ENCODE measurements around the gene MKLN1. TPM values are rescaled to one million over a fixed set of nuclear protein-coding genes. Genes with fewer than 3 reads are reported as not detected.

The MKLN1 gene
- total RNA-seq, 1 experiment from 2014 or later, result 48.5 TPM

GRCh38 chr7:131321656-131322055, 6.0 kb upstream of the MKLN1 start:
- no peak overlapping the region for H3K4me3 ChIP-seq (replicated peaks in 1 of 2; ENCODE audit: low read depth in 1 of 2, low read length in 2 of 2)
- intact Hi-C loops (cut with micrococcal nuclease), result no loop called here
- no peaks in the 10 kb centered on the region for H4K20me1 ChIP-seq (ENCODE audit: insufficient read depth)
- no peaks in the 10 kb centered on the region for H3K36me3 ChIP-seq (ENCODE audit: control insufficient read depth in 1 of 2, insufficient read depth in 2 of 2, low read length in 2 of 2)
- H3K4me2 ChIP-seq (ENCODE audit: low read length), result no peak overlapping the region
- no peaks in the 10 kb centered on the region for H3K27me3 ChIP-seq (ENCODE audit: insufficient read depth, low read length)
- no peak overlapping the region for H2AFZ ChIP-seq (ENCODE audit: low read depth, low read length, poor library complexity, severe bottlenecking)
- H3K9me2 ChIP-seq (ENCODE audit: insufficient read depth), result no peaks in the 10 kb centered on the region
- RAD21 ChIA-PET (ENCODE audit: low non-redundant PET in 1 of 2, low total read pairs in 2 of 2, uncharacterized antibody in 2 of 2, unreplicated experiment in 2 of 2), result no interaction called here
- H3K9me3 ChIP-seq (ENCODE audit: control insufficient read depth in 1 of 2, insufficient read depth in 1 of 2, low read depth in 1 of 2, low read length in 2 of 2), result no peaks in the 10 kb centered on the region
- DNase-seq (ENCODE audit: low read depth, low spot score) (no peak), ATAC-seq (no peak)
- CTCF ChIA-PET, result interaction anchor here (1.0 kb wide), 1 partner anchor 19 kb away, joined by 3 read pairs; no protein-coding TSS in a partner anchor
- no peak overlapping the region for H3K27ac ChIP-seq (ENCODE audit: low read depth, low read length)
- H3K79me2 ChIP-seq (ENCODE audit: insufficient read depth, low read length), result no peaks in the 10 kb centered on the region
- H3K9ac ChIP-seq (ENCODE audit: low read length), result no peak overlapping the region
- peaks cover 12 to 15% of the 10 kb centered on the region in 2 experiments; a peak in 3 of 4 replicates for H3K4me1 ChIP-seq (ENCODE audit: control insufficient read depth in 1 of 2, insufficient read depth in 2 of 2, low read length in 2 of 2)
- POLR2A ChIA-PET, result no interaction called here
- no TSS peak for BruUV-seq (replicated peaks)
- TF ChIP-seq CEBPB (IDR thresholded peaks at IDR 0.05; ENCODE audit: low read depth) (no peak), EZH2 (IDR thresholded peaks at IDR 0.05) (no peak), YY1 (IDR thresholded peaks at IDR 0.05; ENCODE audit: extremely low read depth, insufficient replicate concordance, low read depth, low read length) (no peak), FOSL1 (IDR thresholded peaks at IDR 0.05; ENCODE audit: low read depth) (no peak), POLR2AphosphoS5 (IDR thresholded peaks at IDR 0.05; ENCODE audit: low read depth, low read length) (no peak)
- TF ChIP-seq, protein P1, sequence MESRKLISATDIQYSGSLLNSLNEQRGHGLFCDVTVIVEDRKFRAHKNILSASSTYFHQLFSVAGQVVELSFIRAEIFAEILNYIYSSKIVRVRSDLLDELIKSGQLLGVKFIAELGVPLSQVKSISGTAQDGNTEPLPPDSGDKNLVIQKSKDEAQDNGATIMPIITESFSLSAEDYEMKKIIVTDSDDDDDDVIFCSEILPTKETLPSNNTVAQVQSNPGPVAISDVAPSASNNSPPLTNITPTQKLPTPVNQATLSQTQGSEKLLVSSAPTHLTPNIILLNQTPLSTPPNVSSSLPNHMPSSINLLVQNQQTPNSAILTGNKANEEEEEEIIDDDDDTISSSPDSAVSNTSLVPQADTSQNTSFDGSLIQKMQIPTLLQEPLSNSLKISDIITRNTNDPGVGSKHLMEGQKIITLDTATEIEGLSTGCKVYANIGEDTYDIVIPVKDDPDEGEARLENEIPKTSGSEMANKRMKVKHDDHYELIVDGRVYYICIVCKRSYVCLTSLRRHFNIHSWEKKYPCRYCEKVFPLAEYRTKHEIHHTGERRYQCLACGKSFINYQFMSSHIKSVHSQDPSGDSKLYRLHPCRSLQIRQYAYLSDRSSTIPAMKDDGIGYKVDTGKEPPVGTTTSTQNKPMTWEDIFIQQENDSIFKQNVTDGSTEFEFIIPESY (IDR thresholded peaks at IDR 0.05; ENCODE audit: extremely low read depth, insufficient replicate concordance, low read length), result no peak

DNA sequence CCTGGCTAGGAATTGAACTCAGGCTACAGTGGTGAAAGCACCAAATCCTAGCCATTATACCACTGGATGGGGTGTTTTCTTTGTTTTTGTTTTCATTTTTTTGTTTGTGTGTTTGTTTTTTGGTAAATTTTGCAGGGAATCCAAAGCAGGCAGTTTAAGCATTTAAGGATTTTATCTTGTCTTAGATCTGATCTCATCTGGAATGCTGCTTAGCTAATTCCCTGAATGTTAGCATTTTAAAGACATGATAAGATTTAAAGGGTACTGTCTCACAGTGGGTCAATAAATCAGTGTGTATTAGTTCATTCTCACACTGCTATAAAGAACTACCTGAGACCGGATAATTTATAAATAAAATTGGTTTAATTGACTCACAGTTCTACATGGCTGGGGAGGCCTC, 5.6 kb upstream of the MKLN1 start:
- ChIA-PET CTCF (interaction anchor here (1.0 kb wide), 1 partner anchor 19 kb away, joined by 3 read pairs; no protein-coding TSS in a partner anchor), RAD21 (ENCODE audit: low non-redundant PET in 1 of 2, low total read pairs in 2 of 2, uncharacterized antibody in 2 of 2, unreplicated experiment in 2 of 2) (no interaction called here), POLR2A (no interaction called here)
- Histone ChIP-seq H3K36me3 (ENCODE audit: control insufficient read depth in 1 of 2, insufficient read depth in 2 of 2, low read length in 2 of 2) (no peaks in the 10 kb centered on the region), H3K9me2 (ENCODE audit: insufficient read depth) (no peaks in the 10 kb centered on the region), H3K79me2 (ENCODE audit: insufficient read depth, low read length) (no peaks in the 10 kb centered on the region), H3K9ac (ENCODE audit: low read length) (no peak overlapping the region), H3K27ac (ENCODE audit: low read depth, low read length) (no peak overlapping the region), H4K20me1 (ENCODE audit: insufficient read depth) (no peaks in the 10 kb centered on the region), H3K4me3 (replicated peaks in 1 of 2; ENCODE audit: low read depth in 1 of 2, low read length in 2 of 2) (no peak overlapping the region), H3K9me3 (ENCODE audit: control insufficient read depth in 1 of 2, insufficient read depth in 1 of 2, low read depth in 1 of 2, low read length in 2 of 2) (no peaks in the 10 kb centered on the region), H2AFZ (ENCODE audit: low read depth, low read length, poor library complexity, severe bottlenecking) (no peak overlapping the region), H3K4me1 (ENCODE audit: control insufficient read depth in 1 of 2, insufficient read depth in 2 of 2, low read length in 2 of 2) (peaks cover 13 to 19% of the 10 kb centered on the region in 2 experiments; a peak in 3 of 4 replicates), H3K27me3 (ENCODE audit: insufficient read depth, low read length) (no peaks in the 10 kb centered on the region), H3K4me2 (ENCODE audit: low read length) (no peak overlapping the region)
- no peak for ATAC-seq
- intact Hi-C loops (cut with micrococcal nuclease), result no loop called here
- DNase-seq (ENCODE audit: low read depth, low spot score), result no peak
- no TSS peak for BruUV-seq (replicated peaks)
- no peak for TF ChIP-seq EGR1 (IDR thresholded peaks at IDR 0.05; ENCODE audit: low read depth)
- TF ChIP-seq EZH2 (IDR thresholded peaks at IDR 0.05), result no peak
- no peak for TF ChIP-seq SIN3A (IDR thresholded peaks at IDR 0.05; ENCODE audit: low read depth)
- TF ChIP-seq, protein P1 (IDR thresholded peaks at IDR 0.05; ENCODE audit: extremely low read depth, insufficient replicate concordance, low read length), result no peak
- TF ChIP-seq CEBPB (IDR thresholded peaks at IDR 0.05; ENCODE audit: low read depth), result no peak
- TF ChIP-seq EZH2phosphoT487 (IDR thresholded peaks at IDR 0.05; ENCODE audit: borderline replicate concordance), result no peak
- no peak for TF ChIP-seq POLR2A (IDR thresholded peaks at IDR 0.05; ENCODE audit: borderline replicate concordance, extremely low read depth, insufficient read depth, insufficient read length)
- TF ChIP-seq RAD21 (IDR thresholded peaks at IDR 0.05; ENCODE audit: low read depth), result no peak
- no peak for TF ChIP-seq CBX3 (IDR thresholded peaks at IDR 0.05; ENCODE audit: low read depth)
- no peak for TF ChIP-seq YY1 (IDR thresholded peaks at IDR 0.05; ENCODE audit: extremely low read depth, insufficient replicate concordance, low read depth, low read length)

Measured in HCT116 (cell line).